Measurements from ENCODE around the gene BET1L. TPM values are rescaled to one million over a fixed set of nuclear protein-coding genes. Genes with fewer than 3 reads are reported as not detected.
"Not testable (repeated sequence)": the region's sequence is repeated elsewhere in the genome, so short reads cannot be mapped to it uniquely, and the experiment has no call there.

The BET1L gene
- total RNA-seq, 1 donor from 2014 or later, result 16.3 TPM

DNA sequence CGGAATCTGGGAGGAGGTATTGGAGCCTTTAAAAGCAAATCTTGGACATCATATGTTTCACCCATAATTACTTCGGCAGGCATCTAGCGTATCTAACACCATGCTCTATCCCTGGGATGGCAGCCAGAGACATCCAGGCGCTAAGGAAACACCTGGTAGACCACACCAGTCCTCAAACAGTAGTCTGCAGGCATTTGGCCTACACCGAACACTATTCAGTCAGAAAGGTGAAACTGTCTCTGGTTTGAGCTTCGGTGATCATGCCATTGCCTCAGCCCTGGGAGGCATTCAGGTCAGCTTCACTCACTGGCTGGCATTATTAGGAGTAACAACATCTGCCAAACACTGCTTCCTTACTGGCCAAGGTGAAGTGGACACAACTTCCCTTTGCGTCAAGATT lies 17.2 kb upstream of the BET1L start:
- Histone ChIP-seq H3K4me3 (ENCODE audit: low read depth, low read length) (no peak overlapping the region), H3K36me3 (ENCODE audit: control insufficient read depth, insufficient read depth, low read length) (no peaks in the 10 kb centered on the region), H3K27me3 (ENCODE audit: control insufficient read depth, insufficient read depth, low read length) (no peaks in the 10 kb centered on the region)
- FAIRE-seq, result no peak
- TF ChIP-seq, protein P1, sequence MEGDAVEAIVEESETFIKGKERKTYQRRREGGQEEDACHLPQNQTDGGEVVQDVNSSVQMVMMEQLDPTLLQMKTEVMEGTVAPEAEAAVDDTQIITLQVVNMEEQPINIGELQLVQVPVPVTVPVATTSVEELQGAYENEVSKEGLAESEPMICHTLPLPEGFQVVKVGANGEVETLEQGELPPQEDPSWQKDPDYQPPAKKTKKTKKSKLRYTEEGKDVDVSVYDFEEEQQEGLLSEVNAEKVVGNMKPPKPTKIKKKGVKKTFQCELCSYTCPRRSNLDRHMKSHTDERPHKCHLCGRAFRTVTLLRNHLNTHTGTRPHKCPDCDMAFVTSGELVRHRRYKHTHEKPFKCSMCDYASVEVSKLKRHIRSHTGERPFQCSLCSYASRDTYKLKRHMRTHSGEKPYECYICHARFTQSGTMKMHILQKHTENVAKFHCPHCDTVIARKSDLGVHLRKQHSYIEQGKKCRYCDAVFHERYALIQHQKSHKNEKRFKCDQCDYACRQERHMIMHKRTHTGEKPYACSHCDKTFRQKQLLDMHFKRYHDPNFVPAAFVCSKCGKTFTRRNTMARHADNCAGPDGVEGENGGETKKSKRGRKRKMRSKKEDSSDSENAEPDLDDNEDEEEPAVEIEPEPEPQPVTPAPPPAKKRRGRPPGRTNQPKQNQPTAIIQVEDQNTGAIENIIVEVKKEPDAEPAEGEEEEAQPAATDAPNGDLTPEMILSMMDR (IDR thresholded peaks at IDR 0.05; ENCODE audit: insufficient read depth, low read length, severe bottlenecking), result no peak
- DNase-seq (ENCODE audit: low read depth), result no peak

GRCh38 chr11:223884-224283 lies 16.7 kb upstream of the BET1L start:
- TF ChIP-seq, protein P1 (IDR thresholded peaks at IDR 0.05; ENCODE audit: insufficient read depth, low read length, severe bottlenecking), result no peak
- Histone ChIP-seq H3K36me3 (ENCODE audit: control insufficient read depth, insufficient read depth, low read length) (no peaks in the 10 kb centered on the region), H3K4me3 (ENCODE audit: low read depth, low read length) (no peak overlapping the region), H3K27me3 (ENCODE audit: control insufficient read depth, insufficient read depth, low read length) (no peaks in the 10 kb centered on the region)
- no peak for DNase-seq (ENCODE audit: low read depth)
- FAIRE-seq, result no peak

GRCh38 chr11:223026-223789 lies 16.0 kb upstream of the BET1L start:
- DNase-seq (ENCODE audit: low read depth), result no peak
- TF ChIP-seq, protein P1 (IDR thresholded peaks at IDR 0.05; ENCODE audit: insufficient read depth, low read length, severe bottlenecking), result no peak
- Histone ChIP-seq H3K36me3 (ENCODE audit: control insufficient read depth, insufficient read depth, low read length) (no peaks in the 10 kb centered on the region), H3K4me3 (ENCODE audit: low read depth, low read length) (no peak overlapping the region), H3K27me3 (ENCODE audit: control insufficient read depth, insufficient read depth, low read length) (no peaks in the 10 kb centered on the region)
- no peak for FAIRE-seq

- FAIRE-seq, result no peak
- H3K36me3 ChIP-seq (ENCODE audit: control insufficient read depth, insufficient read depth, low read length), result no peaks in the 10 kb centered on the region
- H3K4me3 ChIP-seq (ENCODE audit: low read depth, low read length), result no peak overlapping the region
- TF ChIP-seq, protein P1 (IDR thresholded peaks at IDR 0.05; ENCODE audit: insufficient read depth, low read length, severe bottlenecking), result no peak
- H3K27me3 ChIP-seq (ENCODE audit: control insufficient read depth, insufficient read depth, low read length), result no peaks in the 10 kb centered on the region
- DNase-seq (ENCODE audit: low read depth), result no peak
These were observed 15.0 kb upstream of the BET1L start for GRCh38 chr11:221998-222789.

DNA sequence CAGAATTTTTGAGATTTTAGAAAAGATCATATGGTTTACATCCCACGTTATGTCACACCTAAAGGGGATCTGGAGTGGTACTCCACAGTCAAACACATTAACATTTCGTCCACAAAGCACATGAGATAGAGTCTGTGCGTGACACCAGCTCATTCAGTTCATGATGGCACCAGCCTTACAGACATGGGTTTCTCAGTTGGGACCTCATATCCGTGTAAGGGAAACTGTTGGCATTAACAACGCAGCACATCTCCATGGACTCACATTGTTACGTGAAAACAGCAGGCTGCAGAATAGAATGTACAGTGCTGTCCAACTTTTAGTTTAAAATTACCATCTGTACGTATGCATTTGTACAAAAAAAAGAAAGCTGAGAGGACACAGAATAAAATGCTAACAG lies 14.3 kb upstream of the BET1L start:
- FAIRE-seq, result peak; percentile 77
- H3K36me3 ChIP-seq (ENCODE audit: control insufficient read depth, insufficient read depth, low read length), result no peaks in the 10 kb centered on the region

DNA sequence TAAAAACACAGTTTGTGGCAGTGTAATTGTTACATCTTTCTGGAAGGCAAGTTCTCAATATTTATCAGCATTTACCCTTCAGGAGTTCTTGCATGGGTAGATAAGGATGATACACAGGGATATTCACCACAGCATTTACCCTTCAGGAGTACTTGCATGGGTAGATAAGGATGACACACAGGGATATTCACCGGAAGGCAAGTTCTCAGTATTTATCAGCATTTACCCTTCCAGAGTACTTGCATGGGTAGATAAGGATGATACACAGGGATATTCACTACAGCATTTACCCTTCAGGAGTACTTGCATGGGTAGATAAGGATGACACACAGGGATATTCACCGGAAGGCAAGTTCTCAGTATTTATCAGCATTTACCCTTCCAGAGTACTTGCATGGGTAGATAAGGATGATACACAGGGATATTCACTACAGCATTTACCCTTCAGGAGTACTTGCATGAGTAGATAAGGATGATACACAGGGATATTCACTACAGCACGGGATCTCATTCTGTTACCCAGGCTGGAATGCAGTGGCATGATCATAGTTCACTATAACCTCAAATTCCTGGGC lies 13.5 kb upstream of the BET1L start:
- FAIRE-seq, result peak; percentile 93
- not testable (repeated sequence) for DNase-seq (ENCODE audit: low read depth); H3K4me3 ChIP-seq (ENCODE audit: low read depth, low read length); H3K36me3 ChIP-seq (ENCODE audit: control insufficient read depth, insufficient read depth, low read length); H3K27me3 ChIP-seq (ENCODE audit: control insufficient read depth, insufficient read depth, low read length)

More for the DNA sequence above, 14.3 kb upstream of the BET1L start:
- no peaks in the 10 kb centered on the region for H3K27me3 ChIP-seq (ENCODE audit: control insufficient read depth, insufficient read depth, low read length)
- no peak for DNase-seq (ENCODE audit: low read depth)
- H3K4me3 ChIP-seq (ENCODE audit: low read depth, low read length), result no peak overlapping the region
- TF ChIP-seq, protein P1 (IDR thresholded peaks at IDR 0.05; ENCODE audit: insufficient read depth, low read length, severe bottlenecking), result no peak

All from bronchial epithelial cell (primary cell).